GM18519 (cell line): ENCODE measurements around the gene ARHGAP11A.

Source experiments
- ATAC-seq: cut with Tn5 transposase; IDR thresholded peaks from one replicate; pipeline ENCODE4 v1.9.1; 2021; ENCODE audit warnings: mild to moderate bottlenecking, moderate library complexity; ENCODE audit not compliant: unreplicated experiment, low FRiP score

Gene ARHGAP11A

GRCh38 chr15:32652178-32652577 is 36.9 kb downstream of the ARHGAP11A start:
- no peak for ATAC-seq

DNA sequence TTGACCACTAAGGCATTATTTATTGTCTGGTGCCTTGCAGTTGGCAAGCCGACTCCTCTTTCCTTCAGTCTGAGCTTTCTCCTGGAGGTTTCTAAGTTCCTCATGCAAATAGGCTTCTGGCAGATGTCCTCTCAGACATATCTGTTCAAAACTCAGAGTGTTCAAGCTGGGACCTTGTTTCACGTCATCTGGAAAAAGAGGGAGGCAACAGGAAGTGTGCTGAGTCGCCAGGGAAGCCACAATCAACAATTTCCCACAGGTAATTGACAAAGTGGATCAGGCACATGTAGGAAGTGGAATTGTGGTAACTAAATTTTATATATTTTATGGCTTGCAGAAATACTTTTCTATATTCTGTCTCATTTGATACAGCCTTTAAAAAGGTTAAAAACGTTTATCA is 40.8 kb downstream of the ARHGAP11A start:
- ATAC-seq, result no peak

- ATAC-seq, result no peak
These were observed 41.2 kb downstream of the ARHGAP11A start for GRCh38 chr15:32656496-32656895.

DNA sequence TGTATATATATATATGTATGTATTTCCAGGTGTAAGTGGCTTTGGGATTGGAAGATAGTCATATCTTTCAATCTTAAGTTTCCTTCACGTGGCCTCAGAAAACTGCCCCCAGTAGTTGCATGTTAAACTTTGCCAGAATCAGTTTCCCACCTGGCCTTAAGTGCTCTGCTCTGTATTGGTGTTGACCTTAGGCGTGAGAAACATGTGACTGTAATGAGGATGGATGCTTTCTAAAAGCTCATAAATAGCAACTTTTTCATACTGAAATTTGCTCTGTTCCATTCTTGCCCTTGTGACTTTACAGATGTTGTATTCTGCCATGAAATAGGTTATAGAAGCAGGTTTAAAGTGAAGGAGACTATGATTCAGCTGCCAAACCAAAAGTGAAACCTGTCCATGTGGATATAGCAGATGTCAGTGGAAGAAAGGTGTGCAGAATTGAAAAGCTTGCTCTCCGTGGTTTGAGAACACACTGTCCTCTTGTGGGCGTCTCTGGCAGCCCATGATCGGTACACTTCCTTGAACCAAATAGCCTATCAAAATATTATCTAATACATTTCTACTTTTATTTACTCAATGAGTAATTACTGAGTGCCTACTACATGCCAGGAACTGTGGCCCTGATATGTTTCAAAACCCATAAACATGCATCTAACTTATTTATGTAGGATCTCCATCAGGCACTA is 42.0 kb downstream of the ARHGAP11A start:
- no peak for ATAC-seq

GRCh38 chr15:32657941-32658340 is 42.6 kb downstream of the ARHGAP11A start:
- ATAC-seq, result no peak

- ATAC-seq, result no peak
These were observed 44.2 kb downstream of the ARHGAP11A start for GRCh38 chr15:32659340-32660155.

DNA sequence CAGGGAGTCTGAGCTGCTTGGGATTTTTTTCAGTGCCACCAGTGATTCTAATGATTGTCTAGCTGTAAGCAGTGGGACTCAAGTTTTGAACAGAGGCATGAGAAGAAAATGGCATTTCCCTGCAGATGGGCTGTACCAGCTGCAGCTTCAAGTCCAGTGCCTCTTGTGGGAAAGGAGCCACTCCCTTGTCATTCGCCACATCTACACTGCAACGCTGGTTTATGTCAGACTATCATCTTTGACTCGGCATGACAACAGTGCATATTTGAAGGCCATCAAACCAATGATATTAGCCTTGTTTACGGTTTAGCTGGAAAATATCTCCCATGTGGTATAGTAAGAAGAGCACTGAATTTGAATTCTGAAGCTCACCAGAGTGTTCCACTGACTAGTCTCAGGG is 48.4 kb downstream of the ARHGAP11A start:
- no peak for ATAC-seq

GRCh38 chr15:32664796-32665195 is 49.5 kb downstream of the ARHGAP11A start:
- no peak for ATAC-seq

DNA sequence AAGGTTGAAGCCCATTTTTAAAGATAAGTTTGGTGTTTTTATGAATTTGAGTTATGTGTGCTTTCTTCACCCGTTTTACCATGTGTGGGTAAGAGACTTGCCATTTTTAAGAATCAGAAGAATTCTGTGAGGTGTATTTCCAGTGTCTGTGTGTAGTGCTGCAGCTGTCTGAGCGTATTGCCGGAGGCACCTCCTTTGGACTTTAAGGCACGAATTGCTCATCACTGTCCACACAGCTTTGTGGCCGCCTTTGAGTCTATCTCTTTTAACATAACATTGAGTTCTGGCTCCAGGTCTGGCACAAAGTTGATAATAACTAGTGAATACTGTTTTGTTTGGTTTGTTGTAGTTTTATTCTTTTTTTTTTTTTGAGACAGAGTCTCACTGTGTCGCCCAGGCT is 52.0 kb downstream of the ARHGAP11A start:
- no peak for ATAC-seq

DNA sequence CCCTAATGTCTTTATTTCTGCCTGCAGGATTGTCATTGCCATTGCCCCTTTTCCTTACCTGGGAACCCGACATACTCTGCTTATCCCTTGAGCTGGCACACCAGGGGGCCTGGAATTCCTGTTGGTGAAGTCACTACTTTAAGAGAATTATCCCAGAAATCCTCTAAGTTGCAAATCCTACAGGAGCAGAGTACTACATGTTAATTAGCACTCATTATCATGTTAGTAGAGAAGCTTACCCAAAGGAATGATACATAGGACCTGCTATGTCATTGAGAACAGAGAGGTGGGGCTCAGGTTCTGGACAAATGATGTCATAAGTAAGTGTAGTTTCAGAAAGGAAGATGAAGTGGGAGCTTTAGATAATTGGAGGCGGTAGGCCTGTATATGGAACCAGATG is 53.6 kb downstream of the ARHGAP11A start:
- ATAC-seq, result no peak

- no peak for ATAC-seq
These were observed 54.8 kb downstream of the ARHGAP11A start for GRCh38 chr15:32669896-32670611.

GRCh38 chr15:32670623-32671022 is 55.3 kb downstream of the ARHGAP11A start:
- ATAC-seq, result no peak

GRCh38 chr15:32671339-32672325 is 56.3 kb downstream of the ARHGAP11A start:
- no peak for ATAC-seq

DNA sequence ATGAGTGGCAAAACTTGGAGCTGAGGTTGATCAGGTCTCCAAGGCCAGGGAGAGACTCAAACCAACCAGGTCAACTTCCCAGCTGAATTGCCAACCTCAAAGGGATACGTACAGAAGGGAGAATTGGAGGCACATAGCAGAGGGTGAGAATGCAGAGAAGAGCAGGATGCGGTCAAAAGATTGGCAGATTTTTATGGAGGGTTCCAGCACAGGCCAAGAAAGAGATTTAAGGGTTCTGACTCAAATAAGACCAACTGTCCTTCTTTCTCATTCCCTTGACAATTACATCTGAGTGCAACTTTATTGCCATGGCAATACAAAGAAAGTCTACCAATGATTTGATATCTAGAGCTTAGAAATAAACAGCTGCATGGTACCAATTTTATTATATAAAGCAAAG is 59.4 kb downstream of the ARHGAP11A start:
- ATAC-seq, result no peak

DNA sequence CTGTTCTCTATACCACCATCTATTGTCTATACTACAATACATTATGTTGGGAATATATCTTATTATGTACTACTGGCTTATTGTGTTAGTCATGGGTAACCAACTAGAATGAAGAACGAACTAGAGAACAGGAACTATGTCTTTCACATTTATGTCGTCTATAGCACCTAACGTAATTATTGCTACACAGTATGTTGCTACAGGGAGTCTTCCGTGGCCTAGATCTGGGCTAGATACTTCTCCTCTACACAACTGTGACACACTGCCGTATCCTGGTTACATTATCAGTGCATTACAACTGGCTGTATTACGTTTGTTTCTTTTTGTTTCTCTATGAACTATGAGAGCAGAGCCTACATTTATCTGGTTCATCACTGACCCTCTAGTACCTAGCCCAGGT is 60.2 kb downstream of the ARHGAP11A start:
- no peak for ATAC-seq

GRCh38 chr15:32676169-32676568 is 60.9 kb downstream of the ARHGAP11A start:
- no peak for ATAC-seq

DNA sequence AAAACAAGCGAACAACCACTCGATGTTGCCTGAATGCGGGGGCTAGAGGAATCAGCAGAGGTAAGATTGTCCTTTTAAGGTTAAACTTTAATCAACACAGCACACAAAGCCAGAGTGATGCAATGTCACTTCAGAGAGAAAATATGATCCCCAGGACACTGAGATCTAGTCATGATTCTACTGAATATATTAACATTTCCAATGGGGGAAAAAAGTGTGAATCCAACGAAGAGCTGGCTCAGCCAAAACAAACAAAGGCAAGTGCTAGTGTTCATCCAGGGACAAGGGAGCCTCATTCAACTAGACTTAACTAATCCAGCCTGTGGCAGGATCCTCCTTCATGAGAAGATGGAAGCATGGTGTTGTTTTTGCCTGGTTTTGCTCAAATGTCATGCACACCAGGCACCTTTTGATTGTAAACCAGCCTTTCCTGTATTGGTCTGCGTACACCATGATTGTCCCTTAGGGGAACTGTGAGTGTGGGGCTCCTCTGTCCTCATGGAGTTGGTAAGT is 62.0 kb downstream of the ARHGAP11A start:
- ATAC-seq, result no peak

DNA sequence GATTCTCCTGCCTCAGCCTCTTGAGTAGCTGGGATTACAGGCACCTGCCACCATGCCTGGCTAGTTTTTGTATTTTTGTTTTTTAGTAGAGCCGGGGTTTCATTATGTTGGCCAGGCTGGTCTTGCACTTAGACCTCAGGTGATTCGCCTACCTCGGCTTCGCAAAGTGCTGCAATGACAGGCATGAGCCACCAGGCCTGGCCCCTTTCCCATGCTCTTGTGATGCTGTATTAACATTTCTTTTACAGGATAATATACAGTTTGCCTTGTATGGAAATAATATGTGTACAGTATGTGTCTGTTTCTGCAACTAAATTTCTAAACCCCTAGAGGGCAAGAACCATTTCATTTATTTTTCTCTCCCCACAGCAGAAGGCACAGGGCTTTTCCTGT is 64.0 kb downstream of the ARHGAP11A start:
- ATAC-seq, result no peak

DNA sequence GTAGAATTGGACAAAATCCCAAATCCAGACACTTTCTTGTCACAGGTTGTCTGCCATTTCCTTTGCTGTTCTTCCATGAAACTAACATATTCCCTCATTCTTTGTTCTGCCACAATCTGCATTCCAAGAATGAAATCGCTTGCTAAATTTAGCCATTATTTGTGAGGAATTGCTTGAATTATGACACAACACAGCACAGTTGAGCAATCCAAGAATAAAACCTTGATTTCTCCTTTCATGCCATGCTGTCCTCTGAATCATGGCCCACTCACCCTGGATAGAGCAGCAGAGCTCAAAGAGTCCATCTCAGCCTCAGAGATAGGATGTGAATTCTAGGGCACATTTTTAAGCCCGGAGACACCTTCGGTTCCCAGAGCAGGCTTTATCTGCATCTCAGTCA is 67.3 kb downstream of the ARHGAP11A start:
- ATAC-seq, result no peak
